Ishikawa (cell line): ENCODE measurements around the gene PRKACG.
A peak's percentile ranks its signal among the peaks of the same experiment; 100 is the strongest.

Source experiments
- CEBPB ChIP-seq: IDR thresholded peaks from 2 replicates; pipeline ENCODE4 v1.6.1; 2012
- CREB1 ChIP-seq: IDR thresholded peaks from 2 replicates; pipeline ENCODE4 v1.6.1; 2012; ENCODE audit warnings: low read depth
- EGR1 ChIP-seq: IDR thresholded peaks from 2 replicates; pipeline ENCODE4 v1.6.1; 2012
- EP300 ChIP-seq: IDR thresholded peaks from 2 replicates; pipeline ENCODE4 v1.6.1; 2012; ENCODE audit warnings: borderline replicate concordance
- FOXM1 ChIP-seq: IDR thresholded peaks from 2 replicates; pipeline ENCODE4 v1.6.1; 2012; ENCODE audit warnings: low read depth, borderline replicate concordance
- MAX ChIP-seq: IDR thresholded peaks from 2 replicates; pipeline ENCODE4 v1.6.1; 2012
- NFIC ChIP-seq: IDR thresholded peaks from 2 replicates; pipeline ENCODE4 v1.6.1; 2012
- RAD21 ChIP-seq: IDR thresholded peaks from 2 replicates; pipeline ENCODE4 v1.6.1; 2012; ENCODE audit warnings: low read depth
- REST ChIP-seq: IDR thresholded peaks from 2 replicates; pipeline ENCODE4 v1.6.1; 2012; ENCODE audit warnings: low read depth, mild to moderate bottlenecking
- TAF1 ChIP-seq: IDR thresholded peaks from 2 replicates; pipeline ENCODE4 v1.6.1; 2012; ENCODE audit warnings: low read depth, mild to moderate bottlenecking
- TCF12 ChIP-seq: IDR thresholded peaks from 2 replicates; pipeline ENCODE4 v1.6.1; 2012; ENCODE audit warnings: low read depth
- TEAD4 ChIP-seq: IDR thresholded peaks from 2 replicates; pipeline ENCODE4 v1.6.1; 2012
- USF1 ChIP-seq: IDR thresholded peaks from 2 replicates; pipeline ENCODE4 v1.6.1; 2012
- YY1 ChIP-seq: IDR thresholded peaks from 2 replicates; pipeline ENCODE4 v1.6.1; 2012; ENCODE audit warnings: low read depth
- ZBTB7A ChIP-seq: IDR thresholded peaks from 2 replicates; pipeline ENCODE4 v1.6.1; 2012; ENCODE audit warnings: low read depth

PRKACG gene

GRCh38 chr9:68998385-68998784 is 15.5 kb downstream of the PRKACG start:
- no peak for TF ChIP-seq CEBPB
- no peak for TF ChIP-seq REST
- no peak for TF ChIP-seq RAD21
- TF ChIP-seq ZBTB7A: no peak
- TF ChIP-seq CREB1: no peak
- no peak for TF ChIP-seq TEAD4
- no peak for TF ChIP-seq MAX
- TF ChIP-seq EGR1: no peak
- TF ChIP-seq FOXM1: no peak
- TF ChIP-seq YY1: no peak
- TF ChIP-seq USF1: no peak
- TF ChIP-seq NFIC: no peak
- TF ChIP-seq TCF12: no peak
- no peak for TF ChIP-seq TAF1
- no peak for TF ChIP-seq EP300

- no peak for TF ChIP-seq MAX
- TF ChIP-seq CEBPB: 0 out of 2 replicates have a peak, but pooled peaks have one; percentile 5
Measured at GRCh38 chr9:68997666-68998065, 16.2 kb downstream of the PRKACG start.

GRCh38 chr9:68996462-68996861 is 17.5 kb downstream of the PRKACG start:
- TF ChIP-seq YY1 (no peak), TCF12 (no peak), TAF1 (no peak), TEAD4 (no peak), CEBPB (no peak), EP300 (no peak), REST (no peak), ZBTB7A (no peak), RAD21 (no peak), EGR1 (no peak), FOXM1 (no peak)

GRCh38 chr9:68995776-68996175 is 18.1 kb downstream of the PRKACG start:
- TF ChIP-seq MAX: no peak
- no peak for TF ChIP-seq REST
- no peak for TF ChIP-seq EP300
- TF ChIP-seq TEAD4: no peak
- no peak for TF ChIP-seq USF1
- no peak for TF ChIP-seq EGR1
- TF ChIP-seq YY1: no peak
- TF ChIP-seq CEBPB: no peak
- TF ChIP-seq FOXM1: no peak
- TF ChIP-seq NFIC: no peak
- no peak for TF ChIP-seq RAD21
- TF ChIP-seq TCF12: no peak
- TF ChIP-seq ZBTB7A: no peak
- TF ChIP-seq TAF1: no peak
- no peak for TF ChIP-seq CREB1

- no peak for TF ChIP-seq EP300
- TF ChIP-seq TEAD4: no peak
- TF ChIP-seq TAF1: no peak
- no peak for TF ChIP-seq FOXM1
- TF ChIP-seq NFIC: no peak
- TF ChIP-seq ZBTB7A: no peak
- no peak for TF ChIP-seq REST
- TF ChIP-seq TCF12: no peak
- TF ChIP-seq CEBPB: no peak
- no peak for TF ChIP-seq MAX
- TF ChIP-seq CREB1: no peak
- TF ChIP-seq EGR1: no peak
- no peak for TF ChIP-seq RAD21
- TF ChIP-seq YY1: no peak
- no peak for TF ChIP-seq USF1
Measured at GRCh38 chr9:68991457-68991856, 22.5 kb downstream of the PRKACG start.
